DOHH2 (cell line): ENCODE data around the gene ANKRD22.

Experiments used
- CTCF ChIP-seq: fragments of 200-600 bp; sonication (generic); IDR thresholded peaks from one replicate; pipeline ENCODE4 v1.5.1; 2014; ENCODE audit warnings: antibody characterized with exemption, mild to moderate bottlenecking, low read depth, low read length; ENCODE audit not compliant: poor library complexity, severe bottlenecking
- EZH2phosphoT487 ChIP-seq: fragments of 200-600 bp; sonication (generic); IDR thresholded peaks from 2 replicates; pipeline ENCODE4 v1.6.1; 2017; ENCODE audit warnings: borderline replicate concordance, mild to moderate bottlenecking, antibody characterized with exemption, low read length, moderate library complexity, mixed read lengths

- TF ChIP-seq CTCF (no peak), EZH2phosphoT487 (no peak)
Observed at GRCh38 chr10:88890681-88891381, 39.2 kb upstream of the ANKRD22 start.
